ENCODE data around the gene CEP85L.
A peak's percentile ranks its signal among the peaks of the same experiment; 100 is the strongest.

Gene CEP85L

GRCh38 chr6:118651282-118652050, at the start of gene CEP85L:
Gene CEP85L (minus strand): TSS chr6:118651591. CDS start chr6:118651269, 322 bp downstream.
- DNase-seq, result peak; percentile 95

GRCh38 chr6:118700531-118700930, 49.1 kb upstream of the CEP85L start:
- DNase-seq, result no peak

GRCh38 chr6:118697554-118697953, 46.2 kb upstream of the CEP85L start:
- DNase-seq, result no peak

- DNase-seq, result no peak
These were observed 44.9 kb upstream of the CEP85L start for GRCh38 chr6:118696271-118696670.

GRCh38 chr6:118693562-118693961, 42.2 kb upstream of the CEP85L start:
- DNase-seq, result no peak

- DNase-seq, result no peak
These were observed 34.5 kb upstream of the CEP85L start for GRCh38 chr6:118685823-118686449.

GRCh38 chr6:118683881-118684872, 32.8 kb upstream of the CEP85L start:
- DNase-seq, result no peak

GRCh38 chr6:118680452-118681095, 29.2 kb upstream of the CEP85L start:
- DNase-seq, result peak; percentile 47

GRCh38 chr6:118679327-118679901, 28.0 kb upstream of the CEP85L start:
- no peak for DNase-seq

- DNase-seq, result no peak
These were observed 27.5 kb upstream of the CEP85L start for GRCh38 chr6:118678866-118679265.

- DNase-seq, result no peak
These were observed 25.8 kb upstream of the CEP85L start for GRCh38 chr6:118677193-118677592.

- no peak for DNase-seq
These were observed 23.8 kb upstream of the CEP85L start for GRCh38 chr6:118675225-118675624.

GRCh38 chr6:118674772-118675171, 23.4 kb upstream of the CEP85L start:
- DNase-seq, result no peak

GRCh38 chr6:118672678-118673077, 21.3 kb upstream of the CEP85L start:
- no peak for DNase-seq

GRCh38 chr6:118669561-118669960, 18.2 kb upstream of the CEP85L start:
- DNase-seq, result no peak

- DNase-seq, result no peak
These were observed 17.5 kb upstream of the CEP85L start for GRCh38 chr6:118668761-118669385.

- no peak for DNase-seq
These were observed 16.6 kb upstream of the CEP85L start for GRCh38 chr6:118667988-118668387.

- DNase-seq, result no peak
These were observed 13.6 kb upstream of the CEP85L start for GRCh38 chr6:118665011-118665410.

GRCh38 chr6:118663993-118664985, 12.9 kb upstream of the CEP85L start:
- DNase-seq, result peak; percentile 35

- no peak for DNase-seq
These were observed 10.4 kb upstream of the CEP85L start for GRCh38 chr6:118661831-118662230.

- peak; percentile 20 for DNase-seq
These were observed 8.8 kb upstream of the CEP85L start for GRCh38 chr6:118660218-118660569.
